ENCODE results near the gene PTPRA.
"Not testable (repeated sequence)": the region's sequence is repeated elsewhere in the genome, so short reads cannot be mapped to it uniquely, and the experiment has no call there.

PTPRA gene, protein sequence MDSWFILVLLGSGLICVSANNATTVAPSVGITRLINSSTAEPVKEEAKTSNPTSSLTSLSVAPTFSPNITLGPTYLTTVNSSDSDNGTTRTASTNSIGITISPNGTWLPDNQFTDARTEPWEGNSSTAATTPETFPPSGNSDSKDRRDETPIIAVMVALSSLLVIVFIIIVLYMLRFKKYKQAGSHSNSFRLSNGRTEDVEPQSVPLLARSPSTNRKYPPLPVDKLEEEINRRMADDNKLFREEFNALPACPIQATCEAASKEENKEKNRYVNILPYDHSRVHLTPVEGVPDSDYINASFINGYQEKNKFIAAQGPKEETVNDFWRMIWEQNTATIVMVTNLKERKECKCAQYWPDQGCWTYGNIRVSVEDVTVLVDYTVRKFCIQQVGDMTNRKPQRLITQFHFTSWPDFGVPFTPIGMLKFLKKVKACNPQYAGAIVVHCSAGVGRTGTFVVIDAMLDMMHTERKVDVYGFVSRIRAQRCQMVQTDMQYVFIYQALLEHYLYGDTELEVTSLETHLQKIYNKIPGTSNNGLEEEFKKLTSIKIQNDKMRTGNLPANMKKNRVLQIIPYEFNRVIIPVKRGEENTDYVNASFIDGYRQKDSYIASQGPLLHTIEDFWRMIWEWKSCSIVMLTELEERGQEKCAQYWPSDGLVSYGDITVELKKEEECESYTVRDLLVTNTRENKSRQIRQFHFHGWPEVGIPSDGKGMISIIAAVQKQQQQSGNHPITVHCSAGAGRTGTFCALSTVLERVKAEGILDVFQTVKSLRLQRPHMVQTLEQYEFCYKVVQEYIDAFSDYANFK

DNA sequence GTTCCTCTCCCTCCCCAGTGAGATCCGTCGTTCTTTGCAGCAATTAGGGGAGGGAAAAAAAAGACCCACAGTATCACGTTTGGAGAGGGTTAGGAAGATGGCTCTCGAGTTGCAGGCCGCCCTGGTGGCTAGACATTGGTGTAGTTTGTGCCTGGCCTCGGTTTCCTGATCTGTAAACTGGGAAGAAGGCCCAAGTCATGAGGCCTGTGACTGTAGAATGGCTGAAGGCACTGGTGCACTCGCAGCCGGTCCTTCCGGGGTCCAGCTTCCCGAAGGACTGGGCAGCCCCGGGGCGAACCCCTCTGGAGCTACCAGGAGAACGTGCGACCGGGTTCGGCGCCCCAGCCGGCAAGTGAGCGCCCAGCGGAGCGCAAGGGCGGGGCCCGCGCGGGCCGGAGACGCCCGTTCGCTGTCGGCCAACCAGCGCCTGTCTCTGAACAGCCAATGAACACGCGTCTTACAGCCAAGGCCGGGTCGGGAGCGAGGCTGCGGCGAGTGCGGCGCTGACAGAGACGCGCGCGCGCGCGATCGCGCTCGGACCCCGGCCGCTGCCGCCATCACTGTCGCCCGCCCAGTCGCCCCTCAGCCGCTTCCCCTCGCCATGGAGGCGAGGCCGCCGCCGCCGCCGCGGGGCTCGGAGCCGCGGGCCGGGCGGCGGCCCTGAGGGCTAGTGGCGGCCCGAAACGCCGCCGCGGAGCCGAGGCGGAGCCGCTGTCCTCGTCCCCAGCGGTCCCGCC is at the start of gene PTPRA:
Gene PTPRA (plus strand): TSS at position 472 of the 737 bp plus-strand sequence. CDS start 90,797 bp downstream, outside the sequence.
- no peak for DNase-seq (ENCODE audit: low read depth)

DNA sequence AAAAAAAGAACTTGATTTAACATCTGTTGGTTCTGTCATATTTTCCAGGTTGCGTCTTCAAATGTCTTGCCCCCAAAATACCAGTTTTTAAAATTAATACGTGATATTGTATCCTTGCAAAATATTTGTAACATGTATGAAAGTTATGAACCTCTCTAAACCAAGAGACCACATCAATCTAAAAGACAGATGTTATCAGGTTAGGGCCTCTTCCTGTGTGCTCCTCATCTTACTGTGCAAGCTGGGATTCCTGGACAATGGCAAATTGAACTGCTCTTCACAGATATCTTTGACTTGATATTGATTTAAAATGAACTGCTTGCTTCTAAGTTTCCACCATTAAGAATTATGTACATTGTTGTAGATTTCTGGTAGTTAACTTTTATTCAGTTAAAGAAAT is 47.5 kb upstream of the PTPRA start:
- DNase-seq (ENCODE audit: low read depth) = no peak

DNA sequence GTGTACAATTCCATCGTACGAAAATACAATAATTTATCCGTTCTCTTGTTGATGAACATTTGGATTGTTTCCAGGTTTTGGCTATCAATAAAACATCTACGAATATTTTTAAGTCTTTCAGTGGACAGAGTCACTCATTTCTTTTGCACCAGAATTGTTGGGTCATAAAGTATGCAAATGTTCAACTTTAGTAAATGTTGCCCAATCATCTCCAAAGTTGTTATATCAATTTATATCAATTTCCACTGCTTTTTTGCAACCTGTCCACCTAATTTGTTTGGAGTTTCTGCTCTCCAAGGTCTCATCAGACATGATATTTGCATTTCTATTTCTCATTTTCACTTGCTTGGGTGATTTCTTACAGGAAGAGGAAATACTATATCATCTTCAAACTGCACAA is 46.6 kb upstream of the PTPRA start:
- no peak for DNase-seq (ENCODE audit: low read depth)

DNA sequence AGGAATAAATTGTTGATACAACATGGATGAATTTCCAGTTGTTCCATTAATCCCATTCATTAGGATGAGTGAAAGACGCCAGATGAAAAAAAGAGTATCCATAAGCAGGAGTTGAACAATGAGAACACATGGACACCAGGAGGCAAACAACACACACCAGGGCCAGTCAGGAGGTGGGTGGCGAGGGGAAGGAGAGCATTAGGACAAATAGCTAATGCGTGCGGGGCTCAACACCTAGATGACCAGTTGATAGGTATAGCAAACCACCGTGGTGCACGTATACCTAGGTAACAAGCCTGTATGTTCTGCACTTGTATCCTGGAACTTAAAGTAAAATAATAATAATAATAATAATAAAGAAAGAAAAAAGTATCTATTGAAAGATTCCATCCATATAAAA is 43.9 kb upstream of the PTPRA start:
- DNase-seq (ENCODE audit: low read depth) = no peak

DNA sequence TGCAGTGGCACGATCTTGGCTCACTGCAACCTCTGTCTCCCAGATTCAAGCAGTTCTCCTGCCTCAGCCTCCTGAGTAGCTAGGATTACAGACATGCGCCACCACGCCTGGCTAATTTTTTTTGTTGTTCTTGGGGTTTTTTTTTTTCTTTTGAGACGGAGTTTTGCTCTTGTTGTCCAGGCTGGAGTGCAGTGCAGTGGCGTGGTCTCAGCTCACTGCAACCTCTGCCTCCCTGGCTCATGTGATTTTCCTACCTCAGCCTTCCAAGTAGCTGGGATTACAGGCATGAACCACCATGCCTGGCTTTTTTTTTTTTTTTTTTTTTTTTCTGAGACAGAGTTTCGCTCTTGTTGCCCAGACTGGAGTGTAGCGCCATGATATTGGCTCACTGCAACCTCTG is 42.1 kb upstream of the PTPRA start:
- not testable (repeated sequence) for DNase-seq (ENCODE audit: low read depth)

DNA sequence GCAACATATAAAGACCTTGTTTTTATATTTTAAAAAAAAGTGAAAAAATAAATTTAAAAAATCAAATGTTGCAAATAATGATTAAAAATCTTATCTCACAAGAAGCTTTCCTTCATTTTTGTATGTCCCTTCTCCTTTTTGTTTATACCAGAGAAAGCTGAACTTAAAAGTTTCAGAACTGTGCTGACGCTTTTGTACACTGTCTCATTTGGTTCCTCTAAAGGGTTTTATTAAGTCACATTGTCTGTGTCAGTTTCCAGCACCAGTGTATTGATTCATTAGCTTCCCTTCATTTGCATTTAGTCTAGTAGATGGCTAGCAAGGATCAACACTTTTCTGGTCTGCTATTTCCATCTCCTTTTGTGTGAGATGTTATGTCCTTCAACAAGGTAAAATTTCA is 39.5 kb upstream of the PTPRA start:
- no peak for DNase-seq (ENCODE audit: low read depth)

DNA sequence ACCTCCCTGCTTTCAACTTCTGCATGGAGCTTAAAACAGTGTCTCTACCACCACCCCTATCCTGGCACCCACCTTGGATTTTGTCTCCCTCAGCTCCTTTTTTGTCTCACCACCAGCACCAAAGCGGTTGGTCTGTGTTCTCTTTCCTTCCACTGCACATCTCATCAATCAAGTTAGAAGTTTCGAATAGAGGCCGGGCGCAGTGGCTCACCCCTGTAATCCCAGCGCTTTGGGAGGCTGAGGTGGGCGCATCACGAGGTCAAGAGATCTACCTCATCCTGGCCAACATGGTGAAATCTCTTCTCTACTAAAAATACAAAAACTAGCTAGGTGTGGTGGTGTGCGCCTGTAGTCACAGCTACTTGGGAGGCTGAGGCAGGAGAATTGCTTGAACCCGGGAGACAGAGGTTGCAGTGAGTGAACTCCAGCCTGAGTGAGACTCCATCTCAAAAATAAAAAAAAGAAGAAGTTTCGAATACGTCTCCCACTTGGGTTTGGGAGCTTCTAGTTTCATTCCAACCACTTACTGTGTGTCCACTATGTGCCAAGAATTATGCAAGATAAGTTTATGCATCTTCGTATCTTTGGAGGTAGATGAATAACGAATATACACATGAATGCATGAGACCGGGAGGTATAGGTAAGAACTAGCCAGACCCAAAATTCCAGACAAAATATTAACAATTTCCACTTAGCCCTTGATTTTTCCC is 38.7 kb upstream of the PTPRA start:
- DNase-seq (ENCODE audit: low read depth) = no peak

DNA sequence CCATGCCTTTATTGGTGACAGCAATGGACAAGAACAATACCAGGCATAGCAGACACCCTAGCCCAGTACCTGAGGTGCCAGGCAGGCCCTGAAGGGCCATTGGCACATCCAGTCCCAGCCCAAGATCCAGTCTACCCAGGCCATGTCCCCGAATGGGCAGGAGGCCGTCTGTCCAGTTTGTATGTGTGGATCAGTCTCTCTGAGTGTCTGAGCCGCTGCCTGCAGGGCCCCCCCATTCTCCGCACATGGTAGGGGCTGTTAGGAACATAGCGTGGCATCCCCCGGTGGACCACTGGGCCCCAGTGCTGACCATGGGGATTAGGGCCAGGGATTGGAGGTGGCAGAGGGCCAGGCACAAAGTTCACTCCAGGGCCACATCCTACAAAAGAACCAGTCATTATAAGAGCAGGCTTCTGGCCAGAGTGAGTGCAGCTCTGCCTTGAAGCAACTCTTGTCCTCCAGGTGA is 37.9 kb upstream of the PTPRA start:
- DNase-seq (ENCODE audit: low read depth) = no peak

DNA sequence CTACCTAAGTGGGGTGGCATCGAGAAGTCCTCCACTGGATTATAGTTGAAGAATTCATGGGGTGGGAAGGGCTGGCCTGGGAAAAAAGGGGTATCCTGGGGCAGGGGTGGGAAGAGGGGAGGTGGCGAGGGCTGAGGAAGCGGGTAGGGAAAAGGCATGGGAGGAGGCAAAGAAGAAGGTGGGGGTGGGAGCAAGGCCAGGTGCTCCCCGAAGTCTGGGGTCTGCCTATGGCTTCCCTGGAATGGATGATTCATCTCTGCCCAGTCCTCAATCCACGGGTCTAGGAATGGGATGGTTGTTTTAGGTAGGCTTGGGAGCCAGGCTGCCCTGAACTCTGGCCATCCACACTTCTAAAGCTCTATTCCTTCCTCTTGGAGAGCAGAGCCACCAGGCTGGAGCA is 37.2 kb upstream of the PTPRA start:
- no peak for DNase-seq (ENCODE audit: low read depth)

DNA sequence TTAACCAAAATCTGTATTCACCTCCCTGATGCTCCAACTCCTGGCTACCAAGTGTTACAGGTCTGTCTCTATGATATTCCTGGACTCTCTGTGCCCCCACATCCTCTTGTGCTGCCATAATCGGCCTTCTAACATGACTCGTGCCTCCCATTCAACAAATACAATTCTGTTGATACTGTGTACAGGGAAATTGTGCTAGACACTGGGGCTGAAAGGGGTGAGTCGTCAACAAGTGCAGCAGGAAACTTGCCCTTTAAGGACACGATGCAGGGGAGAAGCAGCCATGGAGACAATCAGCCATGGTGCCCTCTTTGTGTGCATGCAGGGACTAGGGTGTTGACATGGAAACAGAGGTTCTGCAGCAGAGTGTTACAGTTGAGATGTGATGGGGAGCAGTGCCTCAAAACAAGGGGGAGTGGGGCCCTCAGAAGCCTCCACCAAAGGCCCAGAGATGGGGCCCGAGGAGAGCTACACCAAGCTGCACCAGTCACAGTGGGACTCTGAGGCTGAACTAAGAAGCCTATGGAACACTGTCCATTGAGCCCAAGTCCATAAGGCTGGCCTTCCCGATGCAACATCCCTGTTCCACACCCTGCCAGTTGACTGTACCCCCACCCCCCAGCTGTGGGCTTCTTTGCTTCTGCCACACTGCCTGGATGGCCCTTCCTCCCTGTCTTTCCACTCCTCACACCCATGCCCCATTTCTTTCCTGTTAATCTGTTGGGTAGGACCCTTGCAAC is 35.9 kb upstream of the PTPRA start:
- no peak for DNase-seq (ENCODE audit: low read depth)

DNA sequence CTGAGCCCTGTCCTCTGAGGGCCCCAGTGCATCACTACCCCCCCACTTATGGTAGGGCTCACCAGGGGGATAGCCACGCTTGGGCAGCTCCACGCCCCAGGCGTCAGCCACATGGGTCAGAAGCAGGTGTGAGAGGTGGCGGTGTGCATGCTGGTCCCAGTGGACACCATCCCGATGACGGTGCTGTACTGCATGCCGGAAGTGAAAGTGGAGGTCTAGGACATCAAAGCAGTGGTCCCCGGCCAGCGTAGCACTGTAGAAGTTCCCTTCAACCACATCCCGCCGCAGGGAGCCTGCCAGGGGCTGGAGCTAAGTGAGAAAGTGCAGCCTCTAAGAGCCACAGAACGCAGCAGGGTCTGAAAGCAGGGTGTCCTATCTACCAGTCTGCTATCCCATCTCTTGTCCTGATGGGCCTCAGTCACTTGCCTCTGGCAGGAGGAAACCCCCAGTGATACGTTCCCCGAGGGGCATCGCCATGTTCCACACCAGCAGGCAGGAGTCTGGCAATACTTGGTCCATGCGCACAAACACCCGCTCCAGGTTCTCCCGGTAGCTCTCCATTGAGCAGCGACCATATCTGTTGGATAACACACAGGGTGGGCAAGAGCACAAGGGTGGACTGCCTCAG is 35.0 kb upstream of the PTPRA start:
- DNase-seq (ENCODE audit: low read depth) = no peak

DNA sequence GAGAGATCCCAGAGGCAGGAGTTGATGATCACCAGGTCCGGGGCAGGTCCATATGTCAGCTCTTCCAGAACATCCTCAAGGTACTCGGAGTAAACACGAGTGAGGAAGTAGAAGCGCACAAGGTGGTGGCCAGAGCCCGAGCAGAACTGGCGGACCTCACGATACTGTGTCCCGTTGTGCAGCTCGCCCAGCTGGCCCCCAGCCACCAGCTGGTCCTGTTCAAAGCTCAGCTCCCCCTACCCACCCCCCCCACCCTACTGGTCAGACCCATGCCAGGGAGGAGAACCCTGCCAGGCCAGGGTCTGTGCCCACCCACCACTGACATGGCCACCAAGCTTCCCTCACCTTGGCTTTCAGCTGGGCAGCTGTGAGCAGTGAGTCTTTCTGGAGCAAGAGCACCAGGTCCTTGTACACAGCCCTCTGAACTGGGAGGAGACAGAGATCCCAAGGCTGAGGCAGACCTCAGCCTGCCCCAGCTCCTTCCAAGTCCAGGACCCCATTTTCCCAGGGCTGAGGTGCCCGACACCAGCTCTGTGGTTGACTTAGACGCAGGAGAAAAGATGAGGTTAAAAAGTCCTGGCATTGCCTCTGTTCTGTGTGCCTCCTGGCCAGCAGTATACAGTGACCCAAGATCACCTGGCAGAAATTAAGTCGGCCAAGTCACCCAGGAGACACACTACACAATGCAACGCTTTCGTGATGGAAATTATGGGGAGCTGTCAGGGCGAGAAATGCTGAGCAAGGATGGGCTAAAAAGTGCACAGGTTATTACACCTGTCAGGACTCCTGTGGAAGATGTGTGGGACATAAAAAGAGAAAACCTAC is 34.2 kb upstream of the PTPRA start:
- no peak for DNase-seq (ENCODE audit: low read depth)

DNA sequence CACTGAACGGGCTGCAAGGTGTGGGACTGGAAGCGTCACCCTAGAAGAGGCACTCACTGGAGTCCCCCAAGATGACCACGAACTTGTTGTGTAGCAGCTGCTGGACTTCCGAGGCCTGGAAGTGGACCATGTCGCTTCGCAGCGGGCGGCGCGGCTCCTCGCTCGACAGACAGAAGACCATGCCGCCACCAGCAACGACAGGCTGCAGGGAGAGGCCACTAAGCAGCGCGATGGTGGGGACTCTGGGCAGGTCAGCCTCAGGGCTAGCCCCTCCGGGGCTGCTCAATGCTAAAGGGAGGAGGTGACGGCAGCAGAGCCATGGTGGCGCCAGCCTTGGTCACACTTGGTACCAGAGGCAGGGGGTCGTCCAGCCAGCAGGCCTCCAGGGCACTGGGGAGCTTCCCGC is 33.5 kb upstream of the PTPRA start:
- no peak for DNase-seq (ENCODE audit: low read depth)

DNA sequence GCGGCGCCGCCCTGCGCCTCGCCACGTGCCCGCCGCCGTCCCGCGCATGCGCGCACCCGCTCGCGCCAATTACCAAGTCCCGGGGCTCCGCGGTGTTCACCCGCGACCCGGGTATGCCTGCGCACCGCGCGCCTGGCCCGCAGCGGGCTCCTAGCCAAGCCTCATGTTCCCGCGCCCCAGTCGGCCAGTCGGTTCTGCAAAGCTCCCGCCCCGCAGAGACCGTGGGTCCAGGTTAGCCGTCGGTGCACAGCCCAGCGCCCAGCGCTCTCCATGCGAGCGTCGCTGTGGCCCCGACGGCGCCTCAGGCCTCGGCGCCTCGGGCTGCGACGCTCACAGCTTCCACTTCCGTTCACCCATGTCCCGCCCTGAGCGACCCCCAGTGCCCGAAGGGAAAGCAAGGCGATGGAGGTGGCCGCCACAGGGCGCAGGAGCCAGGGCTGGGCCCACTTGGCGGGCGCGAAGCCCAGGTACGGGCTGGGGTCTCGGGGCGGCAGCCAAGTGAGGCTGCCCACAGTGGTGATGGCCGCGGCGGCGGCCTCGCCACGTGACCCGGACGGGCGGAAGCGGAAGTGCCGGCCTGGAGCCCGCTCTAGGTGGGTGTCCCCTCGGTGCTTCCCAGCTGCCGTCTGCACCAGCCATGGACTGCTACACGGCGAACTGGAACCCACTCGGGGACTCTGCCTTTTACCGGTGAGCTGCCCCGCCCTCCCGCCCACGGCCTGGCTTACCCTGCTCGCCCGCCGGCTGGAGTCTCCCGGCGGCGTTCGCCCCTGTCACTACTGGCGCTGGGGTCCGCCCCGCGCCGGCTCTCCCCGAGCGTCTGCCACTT is 32.9 kb upstream of the PTPRA start, which contains the start of the genes PCED1A and VPS16:
Gene PCED1A (minus strand): TSS at position 518 of the 829 bp plus-strand sequence. CDS start 743 bp downstream, outside the sequence.
Gene VPS16 (plus strand): TSS at position 608 of the 829 bp plus-strand sequence. CDS start 30 bp downstream, at position 638.
- DNase-seq (ENCODE audit: low read depth) = peak; percentile 34

DNA sequence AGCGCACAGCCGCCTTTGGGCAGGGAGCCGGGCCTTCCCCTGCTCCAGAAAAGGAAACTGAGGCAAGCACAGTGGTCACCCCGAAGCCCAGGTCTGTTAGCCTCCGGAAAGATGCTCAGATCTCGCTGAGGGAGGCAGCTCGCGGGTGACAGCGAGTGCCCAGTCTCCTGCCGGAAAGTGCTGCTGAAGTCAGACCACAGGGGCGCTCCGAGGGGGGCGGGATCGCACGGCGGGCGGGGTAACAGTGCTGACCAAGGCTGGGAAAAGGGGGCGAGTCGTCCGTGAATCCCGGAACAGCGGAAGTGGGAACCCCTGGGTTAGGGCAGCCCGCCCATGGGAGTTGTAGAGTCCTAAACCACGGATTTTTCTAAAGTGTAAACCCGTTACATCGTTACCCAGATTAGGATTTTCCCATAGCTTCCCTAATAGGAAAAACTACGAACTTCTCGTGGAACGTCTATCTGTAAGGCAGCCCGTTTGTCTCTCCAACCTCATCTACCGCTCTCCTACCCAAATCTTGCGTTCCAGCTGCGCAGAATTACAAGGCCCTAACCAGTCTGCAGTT is 32.2 kb upstream of the PTPRA start:
- peak; percentile 18 for DNase-seq (ENCODE audit: low read depth)

DNA sequence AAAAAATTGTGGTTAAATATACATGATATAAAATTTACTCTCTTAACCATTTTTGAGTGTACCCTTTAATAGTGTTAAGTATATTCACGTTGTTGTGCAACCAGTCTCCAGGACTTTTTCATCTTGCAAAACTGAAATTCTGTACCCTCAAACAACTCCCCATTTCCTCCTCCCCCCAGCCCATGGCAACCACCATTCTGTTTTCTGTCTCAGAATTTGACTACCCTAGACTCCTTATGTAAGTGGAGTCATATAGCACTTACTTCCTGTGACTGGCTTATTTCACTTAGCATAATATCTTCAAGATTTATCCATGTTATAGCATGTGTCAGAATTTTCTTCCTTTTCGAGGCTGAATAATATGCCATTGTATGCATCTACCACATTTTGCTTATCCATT is 27.7 kb upstream of the PTPRA start:
- DNase-seq (ENCODE audit: low read depth) = no peak

DNA sequence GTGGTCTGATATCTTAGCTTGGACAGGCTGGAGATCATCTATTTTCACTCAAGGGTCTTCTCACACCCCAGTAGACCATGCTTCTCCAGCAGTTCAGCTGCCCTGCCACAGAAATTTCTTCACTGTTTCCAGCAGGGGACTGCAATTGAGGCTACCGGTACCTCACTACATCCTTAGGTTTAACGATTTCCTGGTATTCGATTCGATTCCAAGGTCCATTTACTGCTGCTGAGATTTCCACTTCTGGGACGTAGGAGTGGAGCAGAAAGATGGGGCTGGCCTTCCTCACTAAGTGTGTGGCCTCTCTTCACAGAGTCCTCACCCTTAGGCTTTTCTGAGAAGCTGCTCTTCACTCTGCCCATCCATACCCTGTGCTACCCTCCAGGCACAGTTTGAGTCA is 26.6 kb upstream of the PTPRA start:
- DNase-seq (ENCODE audit: low read depth) = no peak

DNA sequence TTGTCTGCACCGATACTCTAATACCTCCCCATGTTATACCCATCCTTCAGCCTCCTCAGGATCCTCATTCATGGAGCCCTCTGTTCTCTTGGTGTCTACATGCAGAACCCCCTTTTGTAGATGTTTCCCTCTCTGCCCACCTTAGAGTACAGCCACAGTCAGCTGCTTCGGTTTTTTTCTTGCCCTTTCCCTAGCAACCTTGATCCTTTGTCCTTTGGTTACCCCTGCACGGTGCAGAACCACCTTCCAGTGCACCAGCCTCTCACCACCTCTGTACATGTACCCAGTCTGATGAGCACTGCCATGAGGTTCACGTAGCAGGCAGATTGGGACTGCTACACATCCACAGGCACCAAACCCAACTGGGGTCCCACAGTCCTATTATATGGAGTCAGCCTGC is 25.5 kb upstream of the PTPRA start:
- DNase-seq (ENCODE audit: low read depth) = no peak
